Activated CD8-positive, alpha-beta memory T cell treated with anti-CD3 and anti-CD28 coated beads, Interleukin-2, amount 50 U/mL, for 24 hours (primary cell): ENCODE results near the gene RHOBTB1.

Experiments
- DNase-seq: peaks from one replicate; pipeline ENCODE4 v3.0.0-alpha.2; 2020; ENCODE audit errors: extremely low read depth

Gene RHOBTB1

GRCh38 chr10:60964257-60965235 is 20.6 kb upstream of the RHOBTB1 start:
- DNase-seq, result no peak

- no peak for DNase-seq
These were observed 19.7 kb upstream of the RHOBTB1 start for GRCh38 chr10:60963441-60964256.

DNA sequence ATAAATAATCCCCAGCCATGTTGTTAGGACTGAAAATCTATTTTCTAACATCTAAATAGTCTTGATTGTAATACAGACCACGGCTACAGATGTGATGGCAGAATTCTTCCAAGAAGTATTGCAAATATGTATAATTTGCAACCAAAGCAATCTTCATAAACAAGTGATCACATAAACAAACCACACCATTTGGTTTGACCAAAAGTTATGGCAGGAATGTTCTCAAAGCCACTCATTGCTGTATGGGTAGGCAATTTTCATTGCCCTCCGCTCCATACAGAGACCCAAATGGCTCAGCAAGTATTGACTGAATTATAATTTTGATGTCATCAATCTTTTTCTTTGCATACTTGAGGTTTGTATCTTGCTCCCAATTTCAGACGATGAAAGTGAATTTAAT is 19.0 kb upstream of the RHOBTB1 start:
- DNase-seq, result no peak

DNA sequence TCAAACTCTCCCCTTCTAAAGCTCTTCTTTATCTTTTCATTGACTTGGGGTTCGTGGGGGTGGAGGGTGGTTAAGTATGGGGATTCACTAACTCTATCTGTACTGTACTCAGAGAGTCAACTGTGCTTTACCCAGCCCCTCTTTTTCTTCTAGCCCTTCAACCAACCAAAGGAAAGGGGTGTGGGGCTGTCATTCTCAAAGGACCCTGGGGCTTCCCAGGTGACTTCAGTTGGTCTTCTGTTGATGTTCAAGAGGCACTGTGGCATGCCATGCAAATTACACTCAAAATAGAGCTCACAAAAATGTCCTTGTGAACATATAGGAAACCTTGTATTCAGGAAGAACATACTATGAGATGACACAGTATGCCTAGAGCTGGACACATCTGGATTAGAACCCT is 16.9 kb upstream of the RHOBTB1 start:
- DNase-seq, result no peak

- DNase-seq, result no peak
These were observed 16.0 kb upstream of the RHOBTB1 start for GRCh38 chr10:60960031-60960430.

DNA sequence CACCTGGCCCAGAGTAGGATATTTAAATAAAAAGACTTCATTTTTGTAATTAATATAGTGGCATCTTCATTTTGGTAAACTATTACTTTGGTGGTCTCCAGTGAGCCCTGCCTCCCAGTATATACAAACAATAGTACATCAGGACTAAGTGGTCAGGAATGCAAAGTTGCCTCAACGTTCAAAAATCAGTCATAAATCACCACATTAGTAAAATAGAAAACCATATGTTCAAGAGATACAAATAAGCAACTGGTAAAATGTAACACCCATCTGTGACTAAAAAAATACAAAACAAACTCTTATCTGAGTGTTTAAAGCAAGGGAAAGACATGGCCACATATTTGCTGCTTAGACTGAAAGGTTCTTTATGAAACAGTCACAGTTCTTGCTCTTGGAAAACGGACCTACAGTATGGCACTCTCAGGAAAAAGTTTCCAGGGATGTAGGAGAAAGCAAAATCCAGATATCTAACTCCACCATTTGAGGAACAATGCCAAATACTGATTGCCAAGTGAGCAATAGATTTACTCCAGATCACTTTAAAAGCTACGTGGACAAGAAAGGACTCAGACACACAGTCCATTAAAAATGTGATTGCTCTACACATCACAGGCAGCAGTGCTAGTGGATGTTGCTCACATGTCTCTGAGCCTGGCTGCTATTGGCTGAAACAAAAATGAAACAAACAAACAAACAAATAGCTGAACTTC is 15.1 kb upstream of the RHOBTB1 start:
- DNase-seq, result no peak

- DNase-seq, result no peak
These were observed 13.8 kb upstream of the RHOBTB1 start for GRCh38 chr10:60957667-60958221.

- no peak for DNase-seq
These were observed 12.0 kb upstream of the RHOBTB1 start for GRCh38 chr10:60955957-60956425.

DNA sequence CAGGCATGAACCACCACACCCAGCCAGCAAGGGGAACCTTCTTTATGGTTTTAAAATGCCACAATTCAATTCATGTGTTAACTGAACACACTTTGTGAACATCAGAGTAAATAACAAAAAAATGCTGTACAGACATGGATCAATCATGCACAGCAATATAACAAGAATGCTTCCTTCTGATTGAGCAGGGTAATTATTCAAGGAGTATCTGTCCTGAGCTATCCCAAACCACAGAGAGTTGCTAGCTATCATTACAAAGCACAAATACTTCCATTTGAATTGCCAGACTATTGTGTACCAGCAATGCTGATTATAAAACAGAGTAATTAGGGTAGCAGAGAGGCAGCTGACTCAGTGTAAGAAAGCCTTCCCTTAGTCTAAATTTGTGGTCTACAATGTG is 11.3 kb upstream of the RHOBTB1 start:
- no peak for DNase-seq

- DNase-seq, result no peak
These were observed 10.1 kb upstream of the RHOBTB1 start for GRCh38 chr10:60954035-60954434.

DNA sequence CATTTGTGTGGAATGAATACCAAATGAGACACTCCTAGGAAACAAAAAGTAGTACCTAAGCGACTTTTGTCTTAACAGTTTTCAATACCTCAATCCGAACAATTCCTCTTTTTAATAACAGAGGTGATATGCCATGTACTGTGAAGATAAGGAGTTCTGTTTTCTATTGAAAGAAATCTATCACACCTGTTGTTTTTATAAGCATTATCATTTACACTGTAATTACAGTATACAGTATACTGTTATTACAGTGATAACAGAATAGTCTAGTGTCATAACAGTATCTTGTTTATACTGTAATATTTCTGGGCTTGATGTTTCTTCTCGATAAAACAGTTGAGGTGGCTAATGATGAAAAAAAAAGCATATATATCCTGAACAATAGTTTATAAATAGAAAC is 9.4 kb upstream of the RHOBTB1 start:
- DNase-seq, result no peak

GRCh38 chr10:60952846-60953220 is 8.8 kb upstream of the RHOBTB1 start:
- DNase-seq, result no peak

DNA sequence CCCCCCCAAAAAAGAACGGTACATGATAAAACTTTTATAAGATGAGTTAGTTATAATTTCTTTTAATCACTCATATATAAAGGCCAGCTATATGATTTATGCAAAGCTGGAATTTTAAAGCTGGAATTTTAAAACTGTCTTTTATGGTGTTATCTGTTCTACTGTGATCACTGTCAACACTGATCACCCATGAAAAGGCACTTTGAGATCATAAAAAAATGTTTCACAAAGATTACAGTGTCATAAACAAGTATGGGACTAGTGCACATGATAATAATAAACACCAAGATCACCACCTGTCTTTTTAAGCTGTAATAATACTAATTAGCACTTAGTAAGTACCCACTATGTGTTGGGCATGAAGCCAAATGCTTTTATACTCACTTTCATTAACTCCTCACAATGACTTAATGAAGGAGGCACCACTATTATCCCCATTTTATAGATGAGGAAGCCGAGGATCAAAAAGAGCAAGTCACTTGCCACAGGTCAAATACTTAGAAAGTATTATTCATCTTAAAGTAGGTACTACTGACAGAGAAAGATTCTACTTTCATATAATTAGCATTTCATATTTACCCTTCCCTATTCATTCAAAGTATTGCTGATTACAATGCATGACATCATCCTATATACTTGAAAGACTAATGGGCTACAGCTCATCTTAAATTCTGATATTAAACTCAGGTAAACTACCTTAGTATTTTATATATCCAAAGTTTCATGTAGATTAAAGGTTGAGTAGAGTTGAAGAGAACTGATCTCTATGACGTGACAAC is 8.3 kb upstream of the RHOBTB1 start:
- DNase-seq, result no peak

GRCh38 chr10:60951272-60951724 is 7.3 kb upstream of the RHOBTB1 start:
- no peak for DNase-seq

GRCh38 chr10:60950300-60950699 is 6.3 kb upstream of the RHOBTB1 start:
- DNase-seq, result no peak

DNA sequence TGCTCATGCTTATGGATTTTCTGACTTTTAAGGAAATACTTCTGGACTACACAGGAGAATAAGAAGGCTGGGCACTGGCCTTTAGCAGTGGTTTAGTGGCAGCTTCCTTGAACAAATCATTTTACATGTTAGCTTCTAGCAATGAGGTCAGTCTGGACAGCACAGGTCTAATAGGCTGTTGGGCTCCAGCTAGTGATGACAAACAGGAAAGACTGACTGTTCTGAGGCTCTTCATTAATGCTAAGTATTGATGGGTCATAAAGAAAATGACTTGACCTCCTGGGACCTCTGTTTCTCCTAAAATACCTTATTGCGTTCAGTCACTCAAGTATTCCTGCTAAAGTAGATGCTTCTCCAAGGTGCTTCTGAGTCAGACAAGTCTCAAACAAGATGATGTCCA is 4.9 kb upstream of the RHOBTB1 start:
- no peak for DNase-seq

GRCh38 chr10:60944910-60945297 is 919 bp upstream of the RHOBTB1 start:
- no peak for DNase-seq

GRCh38 chr10:60943316-60944057 is 498 bp downstream of the RHOBTB1 start:
- DNase-seq, result no peak

- DNase-seq, result no peak
These were observed 1.1 kb downstream of the RHOBTB1 start for GRCh38 chr10:60942788-60943315.
